Coronary artery (tissue), 2 donors: ENCODE measurements around the gene ACTG2.
A peak's percentile ranks its signal among the peaks of the same experiment; 100 is the strongest.
"Not testable (repeated sequence)": the region's sequence is repeated elsewhere in the genome, so short reads cannot be mapped to it uniquely, and the experiment has no call there.

Experiments used
- DNase-seq: peaks from one replicate; pipeline ENCODE4 v3.0.0-alpha.2; 2017; ENCODE audit warnings: low spot score
- H3K27ac ChIP-seq, 2 donors: fragments of 200-600 bp; sonication (generic); one replicate each; pipeline ENCODE4 v1.5.1; 2016 to 2019
- H3K4me3 ChIP-seq: fragments of 200-600 bp; sonication (generic); 2 replicates; pipeline ENCODE4 v1.5.1; 2016; ENCODE audit warnings: mild to moderate bottlenecking, moderate library complexity
- TF ChIP-seq, protein P1 (sequence below): fragments of 200-600 bp; sonication (generic); IDR thresholded peaks from one replicate; pipeline ENCODE4 v1.5.1; 2019; ENCODE audit warnings: antibody characterized with exemption

The ACTG2 gene

DNA sequence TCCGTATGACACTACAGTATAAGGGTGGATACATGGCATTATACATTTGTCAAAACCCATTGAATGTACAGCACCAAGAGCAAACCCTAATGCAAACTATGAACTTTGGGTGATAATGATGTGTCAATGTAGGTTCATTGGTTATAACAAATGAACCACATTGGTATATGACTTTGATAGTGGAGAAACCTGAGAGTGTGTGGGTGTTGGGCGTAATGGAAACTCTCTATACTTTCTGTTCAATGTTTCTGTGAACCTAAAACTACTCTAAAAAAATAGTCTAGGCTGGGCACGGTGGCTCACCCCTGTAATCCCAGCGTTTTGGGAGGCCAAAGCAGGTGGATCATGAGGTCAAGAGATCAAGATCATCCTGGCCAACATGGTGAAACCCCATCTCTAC lies 6.5 kb upstream of the ACTG2 start:
- DNase-seq: no peak
- H3K27ac ChIP-seq: no peak overlapping the region
- no peak overlapping the region for H3K4me3 ChIP-seq
- TF ChIP-seq, protein P1, sequence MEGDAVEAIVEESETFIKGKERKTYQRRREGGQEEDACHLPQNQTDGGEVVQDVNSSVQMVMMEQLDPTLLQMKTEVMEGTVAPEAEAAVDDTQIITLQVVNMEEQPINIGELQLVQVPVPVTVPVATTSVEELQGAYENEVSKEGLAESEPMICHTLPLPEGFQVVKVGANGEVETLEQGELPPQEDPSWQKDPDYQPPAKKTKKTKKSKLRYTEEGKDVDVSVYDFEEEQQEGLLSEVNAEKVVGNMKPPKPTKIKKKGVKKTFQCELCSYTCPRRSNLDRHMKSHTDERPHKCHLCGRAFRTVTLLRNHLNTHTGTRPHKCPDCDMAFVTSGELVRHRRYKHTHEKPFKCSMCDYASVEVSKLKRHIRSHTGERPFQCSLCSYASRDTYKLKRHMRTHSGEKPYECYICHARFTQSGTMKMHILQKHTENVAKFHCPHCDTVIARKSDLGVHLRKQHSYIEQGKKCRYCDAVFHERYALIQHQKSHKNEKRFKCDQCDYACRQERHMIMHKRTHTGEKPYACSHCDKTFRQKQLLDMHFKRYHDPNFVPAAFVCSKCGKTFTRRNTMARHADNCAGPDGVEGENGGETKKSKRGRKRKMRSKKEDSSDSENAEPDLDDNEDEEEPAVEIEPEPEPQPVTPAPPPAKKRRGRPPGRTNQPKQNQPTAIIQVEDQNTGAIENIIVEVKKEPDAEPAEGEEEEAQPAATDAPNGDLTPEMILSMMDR: no peak

DNA sequence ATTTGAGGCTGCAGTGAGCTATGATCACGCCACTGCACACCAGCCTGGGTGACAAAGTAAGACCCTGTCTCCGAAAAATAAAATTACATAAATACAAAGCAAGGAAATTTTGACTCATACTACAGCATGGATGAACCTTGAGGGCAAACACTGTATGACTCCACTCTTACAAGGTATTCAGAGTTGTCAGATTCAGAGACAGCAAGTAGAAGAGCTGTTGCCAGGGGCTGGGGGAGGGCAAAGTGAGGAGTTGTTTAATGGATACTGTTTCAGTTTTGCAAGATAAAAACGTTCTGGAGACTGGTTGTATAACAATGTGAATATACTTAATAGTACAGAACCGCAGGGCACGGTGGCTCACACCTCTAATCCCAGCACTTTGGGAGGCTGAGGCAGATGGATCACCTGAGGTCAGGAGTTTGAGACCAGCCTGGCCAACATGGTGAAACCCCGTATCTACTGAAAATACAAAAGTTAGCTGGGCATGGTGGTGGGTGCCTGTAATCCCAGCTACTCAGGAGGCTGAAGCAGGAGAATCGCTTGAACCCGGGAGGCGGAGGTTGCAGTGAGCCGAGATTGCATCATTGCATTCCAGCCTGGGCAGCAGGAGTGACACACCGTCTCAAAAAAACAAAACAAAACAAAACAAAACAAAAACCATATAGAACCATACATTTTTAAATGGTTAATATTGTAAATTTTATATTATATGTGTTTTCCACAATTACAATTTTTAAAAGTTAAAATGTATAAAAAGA lies 5.0 kb upstream of the ACTG2 start:
- not testable (repeated sequence) for DNase-seq, H3K27ac ChIP-seq, H3K4me3 ChIP-seq

DNA sequence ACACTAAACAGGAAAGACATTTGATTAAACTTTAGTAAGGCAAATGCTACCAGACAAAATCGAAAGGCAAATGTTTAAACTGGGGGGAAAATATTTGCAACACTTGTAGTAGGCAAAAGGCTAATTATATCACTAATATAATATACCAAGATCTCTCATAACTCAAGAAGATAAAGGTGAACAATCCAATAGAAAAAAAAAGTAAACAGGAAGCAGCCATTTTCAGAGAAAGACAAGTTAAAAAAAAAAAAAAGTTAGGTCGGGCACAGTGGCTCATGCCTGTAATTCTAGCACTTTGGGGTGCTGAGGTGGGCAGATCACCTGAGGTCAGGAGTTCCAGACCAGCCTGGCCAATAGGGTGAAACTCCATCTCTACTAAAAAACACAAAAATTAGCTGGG lies 4.4 kb upstream of the ACTG2 start:
- H3K4me3 ChIP-seq: no peak overlapping the region
- TF ChIP-seq, protein P1: no peak
- H3K27ac ChIP-seq: no peak overlapping the region
- no peak for DNase-seq

DNA sequence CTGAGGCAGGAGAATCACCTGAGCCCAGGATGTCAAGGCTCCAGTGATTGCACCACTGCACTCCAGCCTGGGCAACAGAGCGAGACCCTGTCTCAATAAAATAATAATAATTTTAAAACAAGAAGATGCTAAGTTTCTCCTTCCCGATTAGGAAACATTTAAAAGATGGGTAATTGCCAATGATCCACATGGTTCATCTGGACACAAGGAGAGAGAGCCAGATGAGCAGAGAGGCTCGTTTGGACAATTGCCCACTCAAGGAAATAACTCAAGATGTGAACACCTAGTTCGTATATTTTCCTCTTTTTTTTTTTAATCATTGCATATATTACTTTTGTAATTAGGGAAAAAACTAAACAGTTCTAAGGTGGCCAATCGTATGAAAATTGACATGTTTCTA lies 3.6 kb upstream of the ACTG2 start:
- Histone ChIP-seq H3K4me3 (no peak overlapping the region), H3K27ac (no peak overlapping the region)
- no peak for DNase-seq
- TF ChIP-seq, protein P1: no peak

DNA sequence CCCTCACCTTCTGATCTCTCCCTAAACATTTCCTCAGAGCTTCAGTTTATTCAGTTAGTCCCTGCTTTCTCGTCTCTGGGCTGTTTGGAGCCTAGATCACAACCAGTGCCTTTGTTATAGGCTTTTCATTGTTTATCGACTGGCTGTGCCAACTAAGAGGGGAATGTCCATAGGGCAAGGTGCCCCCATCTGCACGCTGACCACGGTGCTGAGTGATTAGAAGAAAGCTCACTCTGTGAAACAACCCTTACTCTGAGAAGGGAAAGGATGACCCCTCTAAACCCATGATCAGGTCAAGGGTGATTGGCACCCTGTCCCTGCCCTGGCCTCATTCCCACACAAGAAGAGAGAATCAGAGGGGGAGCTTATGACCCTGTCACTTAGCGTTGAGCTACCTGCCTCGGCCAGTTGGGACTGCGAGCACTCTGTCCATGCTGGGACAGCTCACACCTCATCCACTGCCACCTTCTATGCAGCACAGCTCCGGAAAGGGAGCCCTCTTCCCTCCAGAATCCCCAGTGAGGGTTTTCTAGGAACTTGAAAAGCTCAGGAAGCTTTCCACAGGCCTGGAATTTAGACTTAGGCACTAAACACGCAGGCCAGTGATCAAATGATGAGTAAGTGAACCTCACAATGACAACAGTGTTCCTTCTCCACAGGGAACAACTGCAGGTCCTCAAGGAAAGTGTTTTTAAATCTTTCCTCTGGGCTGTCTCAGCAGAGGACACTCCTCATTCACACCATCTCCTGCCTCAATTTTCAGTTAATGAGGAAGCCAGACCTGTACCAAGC lies 2.3 kb upstream of the ACTG2 start:
- no peak for DNase-seq
- peak overlapping the region; percentile 86 to 88 for H3K27ac ChIP-seq
- TF ChIP-seq, protein P1: no peak
- H3K4me3 ChIP-seq: no peak overlapping the region

DNA sequence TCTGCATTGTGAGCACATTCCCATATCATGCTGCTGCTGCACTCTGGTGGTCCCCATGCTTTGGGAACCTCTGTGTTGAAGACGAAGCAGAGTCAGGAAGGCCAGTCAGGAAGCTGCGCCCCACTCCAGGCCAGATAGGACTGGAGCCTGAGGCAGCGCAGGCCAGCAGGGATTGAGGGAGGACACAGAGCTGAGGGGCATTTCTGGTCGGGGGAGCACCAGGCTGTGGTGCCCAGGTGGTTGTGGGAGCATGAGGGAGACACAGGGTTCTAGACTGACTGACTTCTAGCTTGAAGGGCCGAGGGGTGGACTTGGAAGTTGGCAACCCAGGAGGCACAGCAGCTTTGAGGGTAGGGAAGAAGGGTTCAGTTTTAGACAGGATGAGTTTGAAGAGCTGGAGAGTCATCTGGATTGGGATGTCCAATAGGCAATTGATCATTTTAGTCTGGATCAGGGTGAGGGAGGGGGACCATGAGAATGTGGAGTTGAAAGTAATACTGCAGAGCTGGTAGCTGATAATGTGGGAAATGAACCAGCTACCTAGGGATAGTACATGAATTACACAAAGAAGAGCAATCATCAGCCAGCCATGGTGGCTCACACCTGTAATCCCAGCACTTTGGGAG lies 1.4 kb upstream of the ACTG2 start:
- H3K27ac ChIP-seq: peak overlapping the region; percentile 86 to 88
- TF ChIP-seq, protein P1: no peak
- DNase-seq: no peak
- no peak overlapping the region for H3K4me3 ChIP-seq

DNA sequence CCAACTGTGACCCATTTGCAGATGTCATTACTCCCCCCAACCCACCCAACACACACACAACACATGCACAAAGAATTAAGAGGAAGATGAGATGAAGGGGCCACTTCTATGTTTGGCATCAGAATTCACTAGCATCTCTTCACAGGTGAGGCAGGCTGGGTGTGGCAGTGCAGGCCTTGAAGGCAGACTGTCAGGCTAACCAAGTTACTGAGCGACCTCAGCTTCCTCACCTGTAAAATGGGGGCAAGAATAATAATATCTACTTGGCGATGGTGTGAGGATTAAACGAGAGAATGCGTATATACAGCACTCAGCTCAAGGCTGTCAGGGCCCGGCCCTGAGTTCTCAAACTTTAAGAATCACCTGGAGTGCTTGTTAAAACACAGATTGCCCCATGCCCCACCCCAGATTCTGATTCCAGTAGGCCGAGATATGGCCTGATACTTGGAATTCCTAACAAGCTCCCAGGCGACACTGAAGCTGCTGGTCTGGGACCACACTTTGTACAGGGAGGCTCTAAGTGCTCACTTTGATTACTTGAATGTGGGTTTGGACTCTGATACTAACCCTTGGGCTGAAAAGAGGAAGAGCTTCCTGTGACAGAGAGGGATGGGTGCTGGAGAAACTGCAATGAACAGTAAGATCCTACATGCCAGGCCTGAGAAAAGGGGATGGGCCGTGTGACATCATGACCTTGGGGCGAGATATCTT lies 1.1 kb downstream of the ACTG2 start:
- Histone ChIP-seq H3K27ac (peak overlapping the region; percentile 86 to 88), H3K4me3 (peak overlapping the region; percentile 60)
- DNase-seq: no peak
- TF ChIP-seq, protein P1: no peak
